Limb (tissue), 2 donors: Measurements from ENCODE around the gene ANO1.
A peak's percentile ranks its signal among the peaks of the same experiment; 100 is the strongest.

Experiments
- DNase-seq, 2 donors: peaks; one replicate each; pipeline ENCODE4 v3.0.0-alpha.2; 2016; ENCODE audit errors: extremely low spot score in 2 of 2

Gene ANO1

GRCh38 chr11:70072861-70073755 lies 5.0 kb upstream of the ANO1 start:
- DNase-seq: peak; percentile 35 to 48

DNA sequence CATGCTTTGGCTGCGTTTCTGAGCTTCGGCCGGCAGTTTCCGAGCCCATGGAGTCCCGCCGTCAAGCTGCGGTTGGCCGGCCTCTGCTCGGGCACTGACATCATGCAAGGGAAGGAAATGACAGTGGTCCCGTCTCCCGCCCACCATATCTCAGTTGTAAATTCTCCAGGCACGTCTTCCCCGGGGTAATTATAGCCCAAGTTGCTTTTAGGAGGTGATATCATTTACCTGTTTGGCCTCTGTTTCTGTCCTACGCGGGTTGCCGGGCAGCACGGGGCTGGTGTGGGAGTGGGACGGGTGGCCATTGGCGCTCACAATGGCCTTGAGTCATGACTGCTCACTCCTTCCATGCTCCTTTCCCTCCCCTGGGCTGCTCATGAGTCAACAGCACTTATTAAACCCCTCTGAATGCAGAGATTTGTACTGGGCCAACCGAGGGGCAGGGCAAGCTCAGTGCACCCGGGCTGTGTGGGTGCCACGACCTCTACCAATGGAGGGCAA lies 4.2 kb upstream of the ANO1 start:
- peak in 1 of 2 donors; percentile 51 for DNase-seq

DNA sequence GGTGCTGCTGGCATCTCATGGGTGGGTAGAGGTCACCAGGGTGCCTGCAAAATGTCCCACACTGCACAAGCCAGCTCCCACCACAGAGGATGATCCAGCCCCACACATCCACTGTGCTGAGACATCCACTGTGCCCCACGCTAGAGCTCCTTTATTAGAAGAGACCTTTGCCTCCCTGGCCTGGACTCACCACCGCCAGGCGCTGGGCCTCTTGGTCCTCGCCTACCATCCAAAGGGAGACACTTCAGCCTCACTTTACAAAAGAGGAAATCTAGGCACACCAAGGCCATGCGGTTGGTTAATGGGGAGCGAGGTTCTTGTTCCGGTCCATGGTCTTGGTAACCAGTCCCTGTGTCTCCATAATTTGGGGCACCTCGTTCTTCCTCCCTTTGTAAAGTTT lies 3.4 kb upstream of the ANO1 start:
- DNase-seq: peak in 1 of 2 donors; percentile 25

- peak in 1 of 2 donors; percentile 21 for DNase-seq
These were observed 2.3 kb upstream of the ANO1 start for GRCh38 chr11:70075836-70076235.

DNA sequence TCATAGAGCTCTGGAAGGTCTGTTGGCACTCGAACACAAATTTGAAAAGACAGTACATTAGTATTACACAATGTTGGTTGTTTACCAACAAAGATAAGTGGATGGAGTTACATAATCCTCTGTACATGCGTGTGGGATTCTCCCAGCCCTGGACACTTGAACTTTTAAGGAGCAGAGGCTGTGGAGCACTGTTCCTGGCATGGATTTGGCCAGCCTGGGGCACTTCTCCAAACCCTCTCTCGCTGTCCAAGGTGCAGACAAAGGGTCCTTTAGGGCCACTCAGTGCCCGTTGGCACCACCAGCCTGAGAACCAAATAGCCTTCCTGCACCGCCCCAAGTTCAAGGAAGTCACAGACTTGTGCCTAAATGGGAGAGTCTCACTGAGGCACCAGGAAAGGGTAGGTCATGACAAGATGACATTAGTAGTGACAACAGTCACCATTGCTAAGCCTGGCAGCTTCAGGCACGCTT lies 1.6 kb upstream of the ANO1 start:
- DNase-seq: peak in 1 of 2 donors; percentile 16

DNA sequence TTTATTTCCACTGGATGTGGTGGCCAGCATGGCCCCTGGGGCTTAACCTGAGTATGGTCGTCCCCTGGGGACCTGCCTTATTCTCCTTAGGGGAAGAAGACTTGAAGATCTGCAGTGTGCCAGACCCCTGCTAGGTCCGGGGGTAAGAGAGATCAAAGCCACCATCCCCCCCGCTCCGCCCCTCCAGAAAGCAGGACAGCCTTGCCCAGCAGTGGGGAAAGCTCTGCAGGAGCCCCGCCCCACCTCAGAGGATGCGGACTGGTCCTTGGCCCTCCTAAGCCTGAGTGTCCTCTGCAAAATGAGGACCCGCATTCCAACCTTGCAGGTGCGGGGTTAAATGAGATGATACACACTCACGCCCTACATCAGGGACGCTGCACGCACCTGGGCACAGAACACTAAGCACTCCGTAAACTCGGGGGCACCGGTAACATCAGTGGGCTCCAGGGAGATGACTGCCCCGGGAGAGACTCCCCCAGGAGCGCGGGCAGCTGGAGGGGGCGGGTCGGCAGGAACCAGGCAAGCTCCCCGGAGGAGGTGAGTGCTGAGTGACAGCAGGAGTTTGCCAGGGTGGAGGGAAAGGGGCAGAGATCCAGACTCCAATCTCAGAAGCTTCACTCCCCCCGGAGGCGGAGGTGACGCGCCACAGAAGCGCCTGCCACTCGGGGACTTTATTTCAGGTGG lies 564 bp upstream of the ANO1 start:
- peak in 1 of 2 donors; percentile 39 for DNase-seq

DNA sequence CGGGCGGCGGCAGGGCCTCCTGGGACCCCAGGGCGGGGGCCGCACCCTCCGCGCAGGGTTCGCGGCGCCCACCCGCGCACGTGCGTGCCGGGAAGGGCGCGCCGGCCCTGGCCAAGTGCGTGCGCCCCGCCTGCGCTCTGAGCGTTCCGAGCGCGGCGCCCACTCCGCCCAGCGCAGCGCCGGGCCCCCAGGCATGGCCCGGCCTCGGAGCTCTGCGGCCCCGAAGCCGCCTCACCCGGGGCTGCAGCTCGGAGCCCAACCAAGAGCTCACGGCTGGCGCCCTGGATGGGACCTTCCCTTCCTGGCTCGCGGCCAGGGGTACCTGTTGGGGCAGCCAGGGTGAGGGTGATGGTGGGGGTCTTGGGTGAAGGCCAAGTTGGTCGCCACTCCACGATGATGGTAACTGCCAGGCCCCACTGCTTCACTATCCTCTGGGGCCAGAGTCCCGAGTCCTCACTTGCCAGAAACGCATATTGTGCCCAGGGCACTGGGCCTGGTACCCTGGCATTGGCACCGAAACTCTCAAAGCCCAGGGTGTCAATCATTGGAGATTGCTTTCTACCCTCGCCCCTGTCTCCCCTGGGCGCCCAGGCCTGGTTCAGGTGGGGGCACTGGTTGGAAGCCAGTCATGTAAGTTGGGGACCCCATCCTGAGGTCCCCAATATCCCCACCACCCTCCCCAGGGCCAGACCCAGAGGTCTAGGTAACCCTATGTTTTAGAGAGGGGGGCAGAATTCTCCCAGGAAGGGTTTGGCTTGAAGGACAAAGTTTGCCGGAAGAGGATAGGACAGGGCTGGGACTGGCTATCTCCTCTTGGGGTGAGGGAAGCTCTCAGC lies 882 bp downstream of the ANO1 start:
- no peak for DNase-seq

DNA sequence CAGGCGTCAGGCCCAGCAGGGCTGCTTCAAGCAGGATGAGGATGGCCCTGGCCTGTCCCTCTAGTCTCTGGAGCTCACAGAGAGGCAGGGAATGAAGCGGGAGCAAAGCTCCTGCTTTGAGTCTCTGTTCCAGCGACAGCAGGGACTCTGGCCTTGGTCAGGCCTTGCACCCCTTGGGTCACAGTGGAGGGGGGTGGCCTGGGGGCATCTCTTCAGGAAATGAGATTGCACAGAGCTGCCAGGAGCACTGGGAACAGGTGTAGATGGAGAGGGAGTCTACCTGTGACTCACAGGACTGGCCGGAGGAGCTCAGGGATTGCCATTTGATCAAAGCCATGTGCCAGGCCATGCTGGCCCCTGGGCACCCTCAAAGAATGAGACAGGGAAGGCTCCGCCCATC lies 1.6 kb downstream of the ANO1 start:
- DNase-seq: no peak

DNA sequence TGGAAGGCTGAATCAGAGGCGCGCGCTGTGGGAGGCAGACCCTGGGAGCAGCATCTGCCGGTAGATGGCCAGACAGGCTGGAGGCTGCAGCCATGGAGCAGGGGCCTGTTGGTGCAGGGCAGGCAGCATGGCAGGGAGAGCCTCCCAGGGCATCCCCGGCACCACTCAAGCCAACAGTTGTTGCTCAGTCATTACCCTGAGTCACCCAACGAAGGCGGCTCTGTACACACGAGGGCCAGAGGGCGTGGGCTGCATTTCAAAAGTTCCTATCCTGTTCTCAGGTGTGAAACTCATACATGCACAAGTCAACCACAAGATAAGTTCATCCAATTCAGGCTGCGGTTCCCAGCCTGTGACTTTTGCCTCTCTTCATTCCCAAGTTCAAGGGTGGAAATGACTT lies 2.6 kb downstream of the ANO1 start:
- no peak for DNase-seq

- no peak for DNase-seq
These were observed 4.7 kb downstream of the ANO1 start for GRCh38 chr11:70082829-70083228.

DNA sequence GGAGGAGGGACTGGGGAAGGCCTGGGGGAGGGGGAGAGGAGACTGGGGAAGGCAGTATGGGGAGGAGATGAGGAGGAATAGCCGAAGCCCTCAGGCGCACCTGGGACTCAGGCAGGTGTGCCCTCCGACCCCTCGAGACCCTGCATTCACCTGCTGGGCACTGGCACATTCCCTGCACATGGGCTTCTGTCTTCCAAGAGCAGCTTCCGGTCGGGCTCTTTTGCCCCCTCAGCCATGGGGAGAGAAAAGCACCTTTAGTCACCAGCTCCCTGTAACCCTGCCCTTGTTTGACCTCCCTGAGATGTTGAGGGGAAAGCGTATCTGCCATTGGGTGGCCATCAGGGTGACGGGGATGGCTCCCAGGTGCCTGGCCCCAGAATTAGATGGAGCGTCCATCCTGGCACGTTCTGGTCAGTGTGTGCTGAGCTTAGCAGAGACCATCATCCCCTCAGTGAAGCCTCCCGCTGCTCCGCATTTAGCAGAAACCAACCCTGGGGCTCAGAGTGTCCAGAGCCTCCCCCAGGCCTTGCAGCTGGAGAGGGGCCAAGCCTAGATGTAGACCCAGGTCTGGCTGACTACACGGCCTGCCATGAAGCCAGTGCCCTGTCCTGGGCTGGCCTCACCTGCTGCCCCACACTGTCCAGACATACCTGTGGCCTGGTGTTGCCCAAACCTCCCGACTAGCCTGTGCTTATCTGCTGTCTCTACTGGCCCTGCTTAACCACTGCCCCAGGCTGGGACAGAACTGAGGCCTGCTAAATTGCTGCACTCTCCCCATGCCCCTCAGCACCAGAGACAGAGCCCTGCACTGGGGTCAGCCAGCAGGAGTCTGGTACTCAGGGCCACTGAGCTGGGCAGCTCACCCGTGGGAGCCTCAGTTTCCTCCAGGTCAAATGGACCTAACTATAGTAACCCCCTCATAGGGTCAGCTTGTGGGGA lies 6.2 kb downstream of the ANO1 start:
- DNase-seq: no peak

- DNase-seq: no peak
These were observed 8.0 kb downstream of the ANO1 start for GRCh38 chr11:70085815-70086769.

GRCh38 chr11:70087446-70088167 lies 9.5 kb downstream of the ANO1 start:
- DNase-seq: no peak

- DNase-seq: no peak
These were observed 10.7 kb downstream of the ANO1 start for GRCh38 chr11:70088735-70089250.

- no peak for DNase-seq
These were observed 11.5 kb downstream of the ANO1 start for GRCh38 chr11:70089631-70090030.

GRCh38 chr11:70090961-70091381 lies 12.9 kb downstream of the ANO1 start:
- DNase-seq: peak; percentile 49 to 55

DNA sequence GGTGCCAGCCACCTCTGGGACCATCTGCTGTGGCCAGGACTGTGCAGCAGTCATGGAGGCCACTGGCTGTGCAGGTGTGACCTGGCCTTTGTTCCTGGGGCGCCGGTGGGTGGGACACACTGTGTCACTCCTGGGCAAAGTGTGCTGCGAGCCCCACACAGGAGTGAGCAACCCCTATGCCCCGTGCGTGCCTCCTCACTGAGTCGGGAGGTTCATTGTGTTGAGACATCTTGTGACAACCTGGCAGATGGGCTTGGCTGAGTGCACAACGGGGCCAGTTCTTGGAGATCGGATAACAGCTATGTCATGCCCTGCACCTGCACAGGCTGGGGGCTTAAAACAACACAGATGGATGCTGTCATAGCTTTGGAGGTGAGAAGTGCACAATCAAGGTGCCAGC lies 13.5 kb downstream of the ANO1 start:
- DNase-seq: no peak

- no peak for DNase-seq
These were observed 15.0 kb downstream of the ANO1 start for GRCh38 chr11:70092959-70093715.
